GM12872 (cell line): ENCODE results near the gene RMND5A.

Experiments
- TF ChIP-seq, protein P1 (sequence below): IDR thresholded peaks from 3 replicates; pipeline ENCODE4 v1.5.1; 2011; ENCODE audit warnings: low read depth, mild to moderate bottlenecking, low read length, moderate library complexity; ENCODE audit not compliant: insufficient read depth

Gene RMND5A

DNA sequence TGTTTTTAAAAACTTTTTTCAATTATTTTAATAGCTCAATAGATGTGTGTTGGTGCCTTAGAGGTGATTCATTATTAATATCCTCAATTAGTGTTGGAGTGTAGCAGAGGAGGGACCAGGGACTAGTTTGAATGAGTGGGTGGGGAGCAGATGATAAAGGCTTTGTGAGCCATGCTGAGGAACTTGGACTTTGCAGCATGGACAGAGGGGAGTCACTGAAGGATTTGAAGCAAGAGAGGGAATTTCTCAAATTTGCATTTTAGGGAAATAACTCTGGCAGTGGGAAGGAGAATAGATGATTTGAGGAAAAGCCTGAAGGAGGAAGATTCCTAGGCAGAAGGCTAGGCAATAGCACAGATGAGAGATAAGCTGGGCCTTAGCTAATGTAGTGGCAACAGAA lies 42.3 kb upstream of the RMND5A start:
- TF ChIP-seq, protein P1, sequence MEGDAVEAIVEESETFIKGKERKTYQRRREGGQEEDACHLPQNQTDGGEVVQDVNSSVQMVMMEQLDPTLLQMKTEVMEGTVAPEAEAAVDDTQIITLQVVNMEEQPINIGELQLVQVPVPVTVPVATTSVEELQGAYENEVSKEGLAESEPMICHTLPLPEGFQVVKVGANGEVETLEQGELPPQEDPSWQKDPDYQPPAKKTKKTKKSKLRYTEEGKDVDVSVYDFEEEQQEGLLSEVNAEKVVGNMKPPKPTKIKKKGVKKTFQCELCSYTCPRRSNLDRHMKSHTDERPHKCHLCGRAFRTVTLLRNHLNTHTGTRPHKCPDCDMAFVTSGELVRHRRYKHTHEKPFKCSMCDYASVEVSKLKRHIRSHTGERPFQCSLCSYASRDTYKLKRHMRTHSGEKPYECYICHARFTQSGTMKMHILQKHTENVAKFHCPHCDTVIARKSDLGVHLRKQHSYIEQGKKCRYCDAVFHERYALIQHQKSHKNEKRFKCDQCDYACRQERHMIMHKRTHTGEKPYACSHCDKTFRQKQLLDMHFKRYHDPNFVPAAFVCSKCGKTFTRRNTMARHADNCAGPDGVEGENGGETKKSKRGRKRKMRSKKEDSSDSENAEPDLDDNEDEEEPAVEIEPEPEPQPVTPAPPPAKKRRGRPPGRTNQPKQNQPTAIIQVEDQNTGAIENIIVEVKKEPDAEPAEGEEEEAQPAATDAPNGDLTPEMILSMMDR, result no peak

DNA sequence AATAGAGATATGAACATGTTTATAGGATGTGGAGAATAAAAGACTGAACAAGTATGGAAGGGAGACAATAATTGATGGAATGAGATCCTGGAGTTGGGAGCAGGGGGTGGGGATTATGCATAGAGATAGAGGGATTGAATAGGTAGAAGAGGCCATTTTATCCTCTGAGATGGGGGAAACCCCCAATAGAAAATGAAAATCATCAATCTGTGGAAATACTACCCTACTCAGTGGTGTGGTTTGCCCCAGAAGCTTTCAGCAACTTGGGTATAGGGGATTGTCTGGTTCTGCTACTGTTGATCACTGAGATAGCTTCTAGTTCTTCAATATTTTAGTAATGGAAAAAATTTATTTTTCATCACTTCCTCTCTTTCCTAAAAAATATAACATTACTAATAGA lies 41.1 kb upstream of the RMND5A start:
- TF ChIP-seq, protein P1, result no peak

DNA sequence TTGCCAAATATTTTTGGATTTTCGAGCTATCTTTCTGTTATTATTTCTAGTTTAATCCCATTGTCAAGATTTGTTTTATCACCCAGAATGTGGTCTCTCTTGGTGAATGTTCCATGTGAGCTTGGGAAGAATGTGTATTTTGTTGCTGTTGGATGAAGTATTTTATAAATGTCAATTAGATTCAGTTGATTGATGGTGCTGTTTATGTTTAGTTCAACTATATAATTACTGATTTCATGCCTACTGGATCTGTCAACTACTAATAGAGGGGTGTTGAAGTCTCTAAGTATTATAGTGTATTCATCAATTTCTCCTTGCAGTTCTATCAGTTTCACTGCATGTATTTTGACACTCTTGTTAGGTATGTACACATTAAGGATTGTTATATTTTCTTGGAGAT lies 34.7 kb upstream of the RMND5A start:
- TF ChIP-seq, protein P1, result no peak

DNA sequence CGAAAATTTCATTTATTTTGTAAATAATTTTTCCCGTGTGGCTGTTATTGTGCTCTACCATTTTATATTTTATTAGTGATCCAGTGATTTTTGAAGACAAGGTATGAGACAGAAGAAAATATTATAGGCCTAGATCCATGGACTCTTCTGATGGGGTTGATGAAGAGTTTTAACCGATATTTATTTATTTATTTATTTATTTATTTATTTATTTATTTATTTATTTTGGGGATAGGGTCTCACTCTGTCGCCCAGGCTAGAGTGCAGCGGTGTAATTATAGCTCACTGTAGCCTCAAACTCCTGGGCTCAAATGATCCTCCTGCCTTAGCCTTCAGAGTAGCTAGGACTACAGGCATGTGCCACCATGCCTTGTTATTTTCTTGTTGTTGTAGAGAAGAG lies 33.6 kb upstream of the RMND5A start:
- TF ChIP-seq, protein P1, result no peak

DNA sequence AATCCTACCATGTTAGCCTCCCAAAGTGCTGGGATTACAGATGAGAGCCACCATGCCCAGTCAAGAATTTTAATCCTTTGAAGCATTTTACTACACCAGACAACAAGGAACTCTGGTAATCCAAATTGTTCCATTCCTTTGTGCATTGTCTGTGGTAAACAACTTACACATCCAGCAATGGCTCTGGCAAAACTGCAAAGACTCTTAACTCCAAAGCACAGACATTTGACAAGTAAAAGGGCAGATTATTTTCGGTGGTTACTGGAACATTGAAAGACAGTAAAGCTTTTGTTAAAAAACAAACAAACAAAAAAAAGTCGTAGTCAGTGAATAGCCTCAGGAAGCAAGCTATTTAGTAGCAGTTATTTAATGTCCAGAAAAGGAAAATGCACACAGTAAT lies 33.2 kb upstream of the RMND5A start:
- TF ChIP-seq, protein P1, result no peak

DNA sequence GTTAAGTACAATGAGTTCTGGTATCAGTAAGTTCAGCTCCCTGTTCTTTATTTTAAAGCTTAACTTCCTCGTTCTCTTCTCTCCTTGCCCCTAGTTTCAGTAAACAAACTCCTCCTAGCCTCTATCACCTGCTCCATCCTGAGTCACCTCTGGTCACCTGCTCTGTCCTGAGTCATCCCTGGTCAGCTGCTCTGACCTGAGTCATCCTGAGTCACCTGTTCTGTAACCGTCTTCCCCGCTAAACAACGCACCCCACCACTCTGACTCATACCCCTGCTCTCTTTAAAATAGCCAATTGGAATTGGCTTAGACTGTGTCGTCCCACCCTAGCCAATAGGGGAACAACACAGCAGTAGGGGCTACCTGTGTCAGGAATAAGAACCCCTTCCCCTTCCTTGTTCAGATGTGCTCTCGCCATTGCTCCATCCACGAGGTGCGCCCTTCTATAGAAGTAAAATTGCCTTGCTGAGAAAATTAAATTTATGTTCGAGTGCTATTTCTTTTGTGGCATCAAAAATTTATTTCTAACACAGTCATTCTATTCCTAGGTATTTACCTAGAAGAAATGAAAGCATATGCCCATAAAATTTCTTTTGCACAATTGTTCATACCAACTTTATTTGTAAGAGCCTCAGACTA lies 24.9 kb upstream of the RMND5A start:
- TF ChIP-seq, protein P1, result no peak

DNA sequence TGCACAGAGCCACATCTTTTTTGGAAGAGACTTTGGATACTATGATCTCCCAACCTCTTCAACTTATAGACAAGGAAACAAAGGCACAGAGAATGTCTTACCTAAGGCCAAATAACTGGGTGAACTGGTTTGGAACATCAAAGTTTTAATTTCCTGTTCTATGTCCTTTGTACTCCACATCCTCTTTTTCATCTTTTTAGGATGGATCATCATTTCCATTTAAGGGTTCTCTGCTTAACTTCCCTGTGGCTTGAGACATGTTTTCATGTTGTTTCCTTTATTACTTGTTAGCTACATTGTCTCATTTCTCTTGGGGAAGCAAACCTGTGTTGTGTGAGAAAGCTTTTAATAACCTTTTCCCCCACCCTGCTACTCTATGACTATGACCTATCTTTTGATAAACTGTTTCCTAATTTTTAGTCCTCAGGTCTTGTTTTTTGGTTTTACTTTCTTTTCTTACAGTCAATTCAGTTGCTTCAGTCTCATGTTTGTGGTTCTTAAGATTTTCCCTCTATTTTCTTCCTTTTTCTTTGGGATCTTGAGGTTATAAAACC lies 22.5 kb upstream of the RMND5A start:
- TF ChIP-seq, protein P1, result no peak
